ENCODE results near the gene NFIB. TPM values are rescaled to one million over a fixed set of nuclear protein-coding genes. Genes with fewer than 3 reads are reported as not detected.

Gene NFIB
- total and polyA plus RNA-seq, 2 of the 8 experiments (the other 6 are each of a cell fraction or from before 2014, with no cell fraction given), result 2.6 to 13.1 TPM

- TF ChIP-seq YY1 (IDR thresholded peaks at IDR 0.05; ENCODE audit: low read depth, low read length) (no peak), SIX5 (IDR thresholded peaks at IDR 0.05; ENCODE audit: low read depth, low read length) (no peak), RFX5 (IDR thresholded peaks at IDR 0.05; ENCODE audit: borderline replicate concordance, low read depth, low read length) (no peak), CEBPB (IDR thresholded peaks at IDR 0.05; ENCODE audit: low read depth, low read length) (no peak), EP300 (IDR thresholded peaks at IDR 0.05; ENCODE audit: borderline replicate concordance in 1 of 2, low read depth in 2 of 2, low read length in 2 of 2) (no peak), NANOG (IDR thresholded peaks at IDR 0.05; ENCODE audit: insufficient read depth, low read depth, low read length, poor library complexity, severe bottlenecking) (no peak), BCL11A (IDR thresholded peaks at IDR 0.05; ENCODE audit: low read depth in 2 of 2, low read length in 2 of 2) (no peak), SUZ12 (IDR thresholded peaks at IDR 0.05; ENCODE audit: low read length) (no peak; the same call in 1 of the 2 replicates), HDAC6 (IDR thresholded peaks at IDR 0.05; ENCODE audit: low read depth, low read length) (no peak), TAF1 (IDR thresholded peaks at IDR 0.05; ENCODE audit: low read depth, low read length) (peak; percentile 28; the same call in 1 of the 2 replicates), SIRT6 (IDR thresholded peaks at IDR 0.05; ENCODE audit: low read length) (no peak), MAX (IDR thresholded peaks at IDR 0.05) (no peak; the same call in 1 of the 2 replicates), GABPA (IDR thresholded peaks at IDR 0.05; ENCODE audit: borderline replicate concordance, insufficient read depth, low read length) (no peak), SRF (IDR thresholded peaks at IDR 0.05; ENCODE audit: low read depth, low read length) (no peak), TEAD4 (IDR thresholded peaks at IDR 0.05; ENCODE audit: low read depth, low read length) (no peak), RXRA (IDR thresholded peaks at IDR 0.05; ENCODE audit: insufficient read depth, low read depth, low read length) (no peak), FOSL1 (IDR thresholded peaks at IDR 0.05; ENCODE audit: insufficient read depth, low read depth, low read length) (no peak), CBX5 (IDR thresholded peaks at IDR 0.05; ENCODE audit: low read depth, low read length) (no peak), KDM1A (IDR thresholded peaks at IDR 0.05; ENCODE audit: borderline replicate concordance, low read length) (no peak), SP2 (IDR thresholded peaks at IDR 0.05; ENCODE audit: low read length) (no peak), KDM5A (IDR thresholded peaks at IDR 0.05; ENCODE audit: low read length) (no peak), TBP (IDR thresholded peaks at IDR 0.05; ENCODE audit: low read depth, low read length) (peak; percentile 9; the same call in 1 of the 2 replicates)
- TF ChIP-seq, protein P1, sequence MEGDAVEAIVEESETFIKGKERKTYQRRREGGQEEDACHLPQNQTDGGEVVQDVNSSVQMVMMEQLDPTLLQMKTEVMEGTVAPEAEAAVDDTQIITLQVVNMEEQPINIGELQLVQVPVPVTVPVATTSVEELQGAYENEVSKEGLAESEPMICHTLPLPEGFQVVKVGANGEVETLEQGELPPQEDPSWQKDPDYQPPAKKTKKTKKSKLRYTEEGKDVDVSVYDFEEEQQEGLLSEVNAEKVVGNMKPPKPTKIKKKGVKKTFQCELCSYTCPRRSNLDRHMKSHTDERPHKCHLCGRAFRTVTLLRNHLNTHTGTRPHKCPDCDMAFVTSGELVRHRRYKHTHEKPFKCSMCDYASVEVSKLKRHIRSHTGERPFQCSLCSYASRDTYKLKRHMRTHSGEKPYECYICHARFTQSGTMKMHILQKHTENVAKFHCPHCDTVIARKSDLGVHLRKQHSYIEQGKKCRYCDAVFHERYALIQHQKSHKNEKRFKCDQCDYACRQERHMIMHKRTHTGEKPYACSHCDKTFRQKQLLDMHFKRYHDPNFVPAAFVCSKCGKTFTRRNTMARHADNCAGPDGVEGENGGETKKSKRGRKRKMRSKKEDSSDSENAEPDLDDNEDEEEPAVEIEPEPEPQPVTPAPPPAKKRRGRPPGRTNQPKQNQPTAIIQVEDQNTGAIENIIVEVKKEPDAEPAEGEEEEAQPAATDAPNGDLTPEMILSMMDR (IDR thresholded peaks at IDR 0.05; ENCODE audit: control extremely low read depth in 1 of 3, insufficient read depth in 1 of 3, low read depth in 1 of 3, low read length in 3 of 3), result no peak
Measured at GRCh38 chr9:14312719-14313377, 1.1 kb downstream of the NFIB start (continued).
